Measurements from ENCODE around the gene SH3RF2.
"Not testable (repeated sequence)": the region's sequence is repeated elsewhere in the genome, so short reads cannot be mapped to it uniquely, and the experiment has no call there.

Gene SH3RF2

GRCh38 chr5:145951071-145951470, 14.7 kb downstream of the SH3RF2 start:
- DNase-seq (ENCODE audit: low read depth) = no peak

GRCh38 chr5:145953202-145953601, 16.8 kb downstream of the SH3RF2 start:
- Histone ChIP-seq H3K9me3 (ENCODE audit: control insufficient read depth, low read length) (peaks cover 5% of the 10 kb centered on the region), H3K4me3 (ENCODE audit: low read length) (no peak overlapping the region), H3K9ac (ENCODE audit: low read length) (no peak overlapping the region), H3K36me3 (ENCODE audit: control insufficient read depth, insufficient read depth, low read length, severe bottlenecking) (no peaks in the 10 kb centered on the region), H3K27me3 (replicated peaks; ENCODE audit: control insufficient read depth, insufficient read depth, low read length) (peaks cover 19% of the 10 kb centered on the region), H3K4me1 (ENCODE audit: control insufficient read depth, insufficient read depth, low read length) (no peaks in the 10 kb centered on the region)
- no peak for DNase-seq (ENCODE audit: low read depth)

More at GRCh38 chr5:145951071-145951470, 14.7 kb downstream of the SH3RF2 start:
- Histone ChIP-seq H3K27me3 (replicated peaks; ENCODE audit: control insufficient read depth, insufficient read depth, low read length) (peaks cover 19% of the 10 kb centered on the region), H3K4me3 (ENCODE audit: low read length) (no peak overlapping the region), H3K4me1 (ENCODE audit: control insufficient read depth, insufficient read depth, low read length) (peaks cover 3% of the 10 kb centered on the region), H3K36me3 (ENCODE audit: control insufficient read depth, insufficient read depth, low read length, severe bottlenecking) (no peaks in the 10 kb centered on the region), H3K9me3 (ENCODE audit: control insufficient read depth, low read length) (peaks cover 5% of the 10 kb centered on the region), H3K9ac (ENCODE audit: low read length) (no peak overlapping the region)

DNA sequence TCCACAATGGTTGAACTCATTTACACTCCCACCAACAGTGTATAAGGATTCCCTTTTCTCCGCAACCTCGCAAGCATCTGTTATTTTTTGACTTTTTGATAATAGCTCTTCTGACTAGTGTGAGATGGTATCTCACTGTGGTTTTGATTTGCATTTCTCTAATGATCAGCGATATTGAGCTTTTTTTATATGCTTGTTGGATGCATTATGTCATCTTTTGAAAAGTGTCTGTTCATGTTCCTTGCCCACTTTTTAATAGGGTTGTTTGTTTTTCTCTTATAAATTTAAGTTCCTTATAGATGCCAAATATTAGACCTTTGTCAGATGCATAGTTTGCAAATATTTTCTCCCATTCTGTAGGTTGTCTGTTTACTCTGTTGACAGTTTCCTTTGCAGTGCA, 17.8 kb downstream of the SH3RF2 start:
- peaks cover 19% of the 10 kb centered on the region for H3K27me3 ChIP-seq (replicated peaks; ENCODE audit: control insufficient read depth, insufficient read depth, low read length)
- not testable (repeated sequence) for H3K4me3 ChIP-seq (ENCODE audit: low read length); H3K4me1 ChIP-seq (ENCODE audit: control insufficient read depth, insufficient read depth, low read length); H3K36me3 ChIP-seq (ENCODE audit: control insufficient read depth, insufficient read depth, low read length, severe bottlenecking); DNase-seq (ENCODE audit: low read depth); H3K9ac ChIP-seq (ENCODE audit: low read length); H3K9me3 ChIP-seq (ENCODE audit: control insufficient read depth, low read length)

DNA sequence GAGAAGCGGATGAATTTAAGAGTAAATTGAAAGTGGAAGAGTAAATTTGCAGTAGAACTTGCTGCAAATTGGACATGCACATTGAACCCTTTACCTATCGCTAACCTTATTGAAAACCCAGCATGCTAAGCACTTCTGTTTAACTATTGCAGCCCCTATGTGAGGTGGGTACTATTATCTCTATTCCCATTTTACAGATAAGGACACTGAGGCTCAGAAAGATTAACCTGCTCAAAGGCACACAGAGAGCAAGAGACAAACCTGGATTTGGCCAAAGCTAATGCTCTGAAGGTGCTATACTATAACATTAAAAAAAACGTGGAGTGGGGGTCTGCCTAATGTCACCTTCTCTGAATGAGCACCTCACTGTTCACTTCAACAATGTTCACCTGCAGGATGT, 21.0 kb downstream of the SH3RF2 start:
- Histone ChIP-seq H3K9ac (ENCODE audit: low read length) (no peak overlapping the region), H3K36me3 (ENCODE audit: control insufficient read depth, insufficient read depth, low read length, severe bottlenecking) (no peaks in the 10 kb centered on the region), H3K27me3 (replicated peaks; ENCODE audit: control insufficient read depth, insufficient read depth, low read length) (peaks cover 9% of the 10 kb centered on the region), H3K4me1 (ENCODE audit: control insufficient read depth, insufficient read depth, low read length) (peaks cover 7% of the 10 kb centered on the region), H3K9me3 (ENCODE audit: control insufficient read depth, low read length) (peaks cover 5% of the 10 kb centered on the region), H3K4me3 (ENCODE audit: low read length) (no peak overlapping the region)
- DNase-seq (ENCODE audit: low read depth) = no peak

- no peak overlapping the region for H3K9ac ChIP-seq (ENCODE audit: low read length)
- no peaks in the 10 kb centered on the region for H3K36me3 ChIP-seq (ENCODE audit: control insufficient read depth, insufficient read depth, low read length, severe bottlenecking)
- H3K27me3 ChIP-seq (replicated peaks; ENCODE audit: control insufficient read depth, insufficient read depth, low read length) = peaks cover 6% of the 10 kb centered on the region
- DNase-seq (ENCODE audit: low read depth) = no peak
- no peak overlapping the region for H3K4me3 ChIP-seq (ENCODE audit: low read length)
- H3K4me1 ChIP-seq (ENCODE audit: control insufficient read depth, insufficient read depth, low read length) = peaks cover 7% of the 10 kb centered on the region
- H3K9me3 ChIP-seq (ENCODE audit: control insufficient read depth, low read length) = peaks cover 5% of the 10 kb centered on the region
Measured at GRCh38 chr5:145958436-145958835, 22.1 kb downstream of the SH3RF2 start.

DNA sequence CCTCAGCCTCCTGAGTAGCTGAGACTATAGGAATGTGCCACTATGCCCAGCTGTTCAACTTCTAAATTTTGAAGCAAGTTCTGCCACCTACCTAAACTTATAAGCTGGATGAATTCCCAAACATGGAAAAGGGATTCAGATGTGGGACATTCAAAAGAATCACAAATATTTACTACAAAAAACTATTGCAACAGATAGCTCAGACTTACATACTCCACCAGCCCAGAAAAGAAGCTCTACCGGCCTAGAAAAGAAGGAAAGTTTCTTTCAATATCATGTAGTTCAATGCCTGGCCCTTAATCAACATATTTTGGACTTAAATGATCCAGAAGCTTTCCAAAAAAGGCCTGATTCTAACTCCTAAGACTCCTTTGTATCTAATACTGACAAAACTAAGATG, 23.8 kb downstream of the SH3RF2 start:
- H3K9me3 ChIP-seq (ENCODE audit: control insufficient read depth, low read length) = no peaks in the 10 kb centered on the region
- no peak overlapping the region for H3K4me3 ChIP-seq (ENCODE audit: low read length)
- H3K4me1 ChIP-seq (ENCODE audit: control insufficient read depth, insufficient read depth, low read length) = peaks cover 7% of the 10 kb centered on the region
- H3K27me3 ChIP-seq (replicated peaks; ENCODE audit: control insufficient read depth, insufficient read depth, low read length) = peaks cover 5% of the 10 kb centered on the region
- no peaks in the 10 kb centered on the region for H3K36me3 ChIP-seq (ENCODE audit: control insufficient read depth, insufficient read depth, low read length, severe bottlenecking)
- DNase-seq (ENCODE audit: low read depth) = peak; percentile 25
- H3K9ac ChIP-seq (ENCODE audit: low read length) = peak overlapping the region; percentile 5

DNA sequence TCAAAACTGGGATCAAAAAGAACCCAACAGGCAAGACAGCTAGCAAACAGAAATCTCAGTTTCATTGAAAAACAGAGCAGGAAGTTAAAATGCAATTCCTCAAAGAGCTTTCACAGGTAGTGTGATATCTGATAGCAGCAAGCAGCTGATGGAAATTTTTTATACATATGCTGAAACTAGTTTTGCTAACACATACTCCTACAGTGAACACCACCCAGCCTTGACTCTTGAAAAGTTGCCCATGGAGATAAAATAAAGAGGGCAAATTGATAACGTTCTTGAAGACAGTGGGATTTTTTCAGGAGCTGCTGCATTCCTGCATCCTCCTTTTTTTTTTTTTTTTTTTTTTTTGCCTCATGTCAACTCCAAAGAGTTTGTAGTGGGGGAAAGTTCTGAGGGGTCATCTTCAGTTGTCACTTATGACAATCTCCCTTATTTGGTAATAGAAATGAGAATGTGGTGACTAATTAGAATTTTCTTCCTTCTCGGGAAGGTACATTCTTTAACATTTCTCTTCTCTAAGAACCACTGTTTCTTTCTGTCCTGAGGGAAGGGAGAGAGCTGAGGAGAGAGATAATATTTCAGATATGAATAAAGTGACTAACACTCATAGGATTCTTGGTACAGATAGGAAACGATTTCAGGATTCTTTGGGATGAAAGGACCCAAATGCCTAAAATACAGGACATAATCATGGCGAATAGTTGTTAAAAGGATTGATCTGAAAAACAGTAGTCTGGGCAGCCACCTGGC, 24.6 kb downstream of the SH3RF2 start:
- H3K4me1 ChIP-seq (ENCODE audit: control insufficient read depth, insufficient read depth, low read length) = peaks cover 13% of the 10 kb centered on the region
- H3K36me3 ChIP-seq (ENCODE audit: control insufficient read depth, insufficient read depth, low read length, severe bottlenecking) = no peaks in the 10 kb centered on the region
- H3K27me3 ChIP-seq (replicated peaks; ENCODE audit: control insufficient read depth, insufficient read depth, low read length) = no peaks in the 10 kb centered on the region
- DNase-seq (ENCODE audit: low read depth) = peak; percentile 23
- H3K9me3 ChIP-seq (ENCODE audit: control insufficient read depth, low read length) = no peaks in the 10 kb centered on the region
- peak overlapping the region; percentile 5 for H3K9ac ChIP-seq (ENCODE audit: low read length)
- no peak overlapping the region for H3K4me3 ChIP-seq (ENCODE audit: low read length)

DNA sequence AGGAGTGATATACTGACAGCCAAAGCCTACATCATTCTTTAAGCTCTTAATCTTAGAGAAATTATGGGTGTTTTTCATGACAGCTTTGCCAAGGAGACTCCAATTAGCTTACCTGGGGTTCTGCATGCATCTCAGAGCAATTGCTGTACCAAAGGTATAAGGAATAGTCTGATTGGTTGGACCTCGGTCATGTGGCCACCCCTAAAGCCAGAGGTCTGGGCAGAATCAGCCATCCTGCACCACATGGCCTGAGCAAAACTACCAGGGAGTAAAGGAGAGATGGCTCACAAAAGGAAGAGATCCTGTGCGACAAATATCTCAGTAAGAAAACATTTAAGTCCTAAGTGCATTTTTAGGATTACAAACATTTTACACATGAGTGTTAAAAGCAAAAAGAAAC, 25.6 kb downstream of the SH3RF2 start:
- Histone ChIP-seq H3K36me3 (ENCODE audit: control insufficient read depth, insufficient read depth, low read length, severe bottlenecking) (no peaks in the 10 kb centered on the region), H3K4me3 (ENCODE audit: low read length) (no peak overlapping the region), H3K9ac (ENCODE audit: low read length) (no peak overlapping the region), H3K9me3 (ENCODE audit: control insufficient read depth, low read length) (no peaks in the 10 kb centered on the region), H3K27me3 (replicated peaks; ENCODE audit: control insufficient read depth, insufficient read depth, low read length) (no peaks in the 10 kb centered on the region), H3K4me1 (ENCODE audit: control insufficient read depth, insufficient read depth, low read length) (peaks cover 16% of the 10 kb centered on the region)
- no peak for DNase-seq (ENCODE audit: low read depth)

GRCh38 chr5:145964008-145964407, 27.6 kb downstream of the SH3RF2 start:
- H3K9ac ChIP-seq (ENCODE audit: low read length); H3K36me3 ChIP-seq (ENCODE audit: control insufficient read depth, insufficient read depth, low read length, severe bottlenecking); DNase-seq (ENCODE audit: low read depth); H3K4me3 ChIP-seq (ENCODE audit: low read length); H3K9me3 ChIP-seq (ENCODE audit: control insufficient read depth, low read length); H3K27me3 ChIP-seq (replicated peaks; ENCODE audit: control insufficient read depth, insufficient read depth, low read length): not testable (repeated sequence)
- H3K4me1 ChIP-seq (ENCODE audit: control insufficient read depth, insufficient read depth, low read length) = peaks cover 16% of the 10 kb centered on the region

- Histone ChIP-seq H3K36me3 (ENCODE audit: control insufficient read depth, insufficient read depth, low read length, severe bottlenecking) (no peaks in the 10 kb centered on the region), H3K9ac (ENCODE audit: low read length) (no peak overlapping the region), H3K9me3 (ENCODE audit: control insufficient read depth, low read length) (no peaks in the 10 kb centered on the region), H3K4me3 (ENCODE audit: low read length) (no peak overlapping the region), H3K27me3 (replicated peaks; ENCODE audit: control insufficient read depth, insufficient read depth, low read length) (no peaks in the 10 kb centered on the region), H3K4me1 (ENCODE audit: control insufficient read depth, insufficient read depth, low read length) (peaks cover 9% of the 10 kb centered on the region)
- no peak for DNase-seq (ENCODE audit: low read depth)
Measured at GRCh38 chr5:145965804-145966203, 29.4 kb downstream of the SH3RF2 start.

DNA sequence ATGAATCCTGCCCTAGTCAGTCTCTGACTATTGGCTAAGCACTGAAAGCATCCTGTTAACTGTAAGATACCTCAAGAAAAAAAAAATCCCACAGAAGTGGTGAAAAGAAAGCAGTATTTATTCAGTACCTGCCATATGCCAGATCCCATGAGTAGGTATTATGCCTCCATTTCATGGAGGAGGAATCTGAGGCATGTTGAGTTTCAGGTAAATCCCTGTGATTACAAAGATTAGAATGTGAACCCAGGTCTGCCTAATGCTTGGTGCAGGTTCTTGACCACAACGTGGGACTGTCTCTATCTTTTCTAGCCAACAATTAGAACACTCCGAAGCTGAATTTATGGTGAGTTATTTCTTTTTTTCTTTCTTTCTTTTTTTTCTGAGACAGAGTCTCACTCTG, 30.9 kb downstream of the SH3RF2 start:
- no peak overlapping the region for H3K9ac ChIP-seq (ENCODE audit: low read length)
- H3K36me3 ChIP-seq (ENCODE audit: control insufficient read depth, insufficient read depth, low read length, severe bottlenecking) = no peaks in the 10 kb centered on the region
- DNase-seq (ENCODE audit: low read depth) = no peak
- no peaks in the 10 kb centered on the region for H3K27me3 ChIP-seq (replicated peaks; ENCODE audit: control insufficient read depth, insufficient read depth, low read length)
- H3K9me3 ChIP-seq (ENCODE audit: control insufficient read depth, low read length) = no peaks in the 10 kb centered on the region
- H3K4me1 ChIP-seq (ENCODE audit: control insufficient read depth, insufficient read depth, low read length) = peaks cover 9% of the 10 kb centered on the region
- H3K4me3 ChIP-seq (ENCODE audit: low read length) = no peak overlapping the region
